Naive thymus-derived CD4-positive, alpha-beta T cell (primary cell): ENCODE measurements around the gene POTEM. TPM values are rescaled to one million over a fixed set of nuclear protein-coding genes. Genes with fewer than 3 reads are reported as not detected.
"Not testable (repeated sequence)": the region's sequence is repeated elsewhere in the genome, so short reads cannot be mapped to it uniquely, and the experiment has no call there.

Experiments used
- ATAC-seq: fragments of 150-1000 bp; cut with Tn5 transposase; 2 replicates; pipeline ENCODE4 v1.10.0; 2021; ENCODE audit warnings: mild to moderate bottlenecking, moderate library complexity
- CTCF ChIA-PET: fragments of 350-600 bp; sonication (Branson Sonifier 250); formaldehyde crosslinking; loops from one replicate; lab custom pipeline; 2021; ENCODE audit warnings: antibody characterized with exemption; lab: Charles Lee
- POLR2A ChIA-PET: fragments of 350-600 bp; sonication (Branson Sonifier 250); formaldehyde crosslinking; loops from one replicate; lab custom pipeline; 2021; ENCODE audit warnings: antibody characterized with exemption, inconsistent platforms; lab: Charles Lee
- DNase-seq, 9 donors: peaks; one replicate each; pipeline versions ENCODE4 v3.0.0 to v3.0.0-alpha.2; 2020 to 2022; ENCODE audit warnings: mixed read lengths in 1 of 9
- H3K27ac ChIP-seq: one replicate; pipeline ENCODE4 v1.7.0; 2013; ENCODE audit warnings: mild to moderate bottlenecking, low read depth, low read length, moderate library complexity
- H3K27me3 ChIP-seq, 2 donors: one replicate each; pipeline ENCODE4 v1.7.0; 2013; ENCODE audit warnings: low read length in 2 of 2, mild to moderate bottlenecking in 2 of 2, moderate library complexity in 2 of 2; ENCODE audit not compliant: control insufficient read depth in 2 of 2, insufficient read depth in 2 of 2
- H3K36me3 ChIP-seq, 3 experiments: 1 replicate in 2 of 3; 2 replicates in 1 of 3; pipeline ENCODE4 v1.7.0; 2013; ENCODE audit warnings: low read length in 3 of 3, mild to moderate bottlenecking in 3 of 3, moderate library complexity in 1 of 3; ENCODE audit not compliant: insufficient read depth in 3 of 3, control insufficient read depth in 2 of 3
- H3K4me1 ChIP-seq, 2 donors: one replicate each; pipeline ENCODE4 v1.7.0; 2013; ENCODE audit warnings: low read length in 2 of 2, mild to moderate bottlenecking in 2 of 2, moderate library complexity in 1 of 2; ENCODE audit not compliant: control insufficient read depth in 2 of 2, insufficient read depth in 2 of 2
- H3K4me3 ChIP-seq: 2 replicates; pipeline ENCODE4 v1.7.0; 2013; ENCODE audit warnings: mild to moderate bottlenecking, low read length
- H3K9me3 ChIP-seq, 3 experiments: 1 replicate in 2 of 3; 2 replicates in 1 of 3; pipeline ENCODE4 v1.7.0; 2013; ENCODE audit warnings: low read length in 3 of 3; ENCODE audit not compliant: control insufficient read depth in 2 of 3
- H3K27ac Mint-ChIP-seq, 9 donors: one replicate each; pipeline ENCODE4 v1.8.0; 2020 to 2022; ENCODE audit warnings: mixed read lengths in 9 of 9, mild to moderate bottlenecking in 8 of 9, moderate library complexity in 5 of 9, inconsistent platforms in 2 of 9
- H3K27me3 Mint-ChIP-seq, 5 donors: one replicate each; pipeline ENCODE4 v1.8.0; 2021 to 2022; ENCODE audit warnings: mixed read lengths in 5 of 5, mild to moderate bottlenecking in 1 of 5
- H3K36me3 Mint-ChIP-seq, 5 donors: one replicate each; pipeline ENCODE4 v1.8.0; 2020 to 2022; ENCODE audit warnings: mixed read lengths in 5 of 5, mild to moderate bottlenecking in 3 of 5, inconsistent platforms in 1 of 5
- H3K4me1 Mint-ChIP-seq, 7 donors: one replicate each; pipeline ENCODE4 v1.8.0; 2020 to 2022; ENCODE audit warnings: mixed read lengths in 7 of 7, mild to moderate bottlenecking in 3 of 7, inconsistent platforms in 1 of 7
- H3K4me3 Mint-ChIP-seq, 10 donors: one replicate each; pipeline ENCODE4 v1.8.0; 2020 to 2022; ENCODE audit warnings: mild to moderate bottlenecking in 10 of 10, mixed read lengths in 10 of 10, moderate library complexity in 6 of 10, inconsistent platforms in 2 of 10
- H3K9me3 Mint-ChIP-seq, 11 donors: one replicate each; pipeline ENCODE4 v1.8.0; 2020 to 2022; ENCODE audit warnings: mixed read lengths in 11 of 11, mild to moderate bottlenecking in 4 of 11, inconsistent platforms in 1 of 11, moderate library complexity in 1 of 11
- intact Hi-C, 2 donors: fragments of 100-400 bp; cut with micrococcal nuclease; formaldehyde crosslinking; loops; one replicate each; pipeline ENCODE4 v1.15.1; 2023
- polyA plus RNA-seq, 2 donors: library from polyadenylated mRNA; unstranded; fragments of 300-500 nt; fragmentation: Illumina TruSeq; gene quantifications; one replicate each; pipeline ENCODE4 v1.2.3, GENCODE V29; 2021
- total RNA-seq, 6 experiments: library from RNA in 5 of 6; stranded (reverse) in 5 of 6; gene quantifications; 1 replicate in 5 of 6; 2 replicates in 1 of 6; pipeline ENCODE4 v1.2.3 and lab custom pipeline; 2021 to 2026

POTEM gene
- total and polyA plus RNA-seq, 7 experiments from 2014 or later: not detected

DNA sequence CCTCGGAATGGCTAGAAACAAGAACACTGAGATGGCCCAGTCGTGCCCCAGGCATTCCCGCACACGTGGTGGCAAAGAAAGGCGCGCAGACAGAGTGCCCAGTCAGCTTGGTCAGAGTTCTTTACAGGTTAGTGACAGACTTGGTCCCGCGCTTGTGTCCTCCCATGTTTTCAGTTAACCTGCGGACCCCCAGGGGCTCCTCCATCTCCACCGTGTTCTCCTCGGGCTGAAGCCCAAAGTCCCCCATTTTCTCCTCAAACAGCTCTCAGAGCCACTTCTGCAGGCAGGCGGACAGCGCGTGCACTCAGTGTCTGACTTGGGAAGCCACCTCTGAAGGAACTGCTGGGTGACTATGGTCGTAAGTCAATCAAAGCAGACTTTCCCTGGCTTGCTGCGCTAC, 60.7 kb downstream of the POTEM start:
- H3K4me1 Mint-ChIP-seq, H3K9me3 Mint-ChIP-seq, H3K4me3 Mint-ChIP-seq, H3K4me1 ChIP-seq, H3K4me3 ChIP-seq, H3K36me3 ChIP-seq, POLR2A ChIA-PET, H3K27ac ChIP-seq, ATAC-seq, H3K36me3 Mint-ChIP-seq, DNase-seq, intact Hi-C loops, H3K27me3 Mint-ChIP-seq, H3K9me3 ChIP-seq, H3K27ac Mint-ChIP-seq, H3K27me3 ChIP-seq, CTCF ChIA-PET: not testable (repeated sequence)

- H3K4me1 ChIP-seq, intact Hi-C loops, H3K27ac Mint-ChIP-seq, H3K9me3 ChIP-seq, ATAC-seq, CTCF ChIA-PET, POLR2A ChIA-PET, H3K4me3 ChIP-seq, H3K9me3 Mint-ChIP-seq, H3K4me3 Mint-ChIP-seq, H3K36me3 Mint-ChIP-seq, DNase-seq, H3K4me1 Mint-ChIP-seq, H3K27me3 Mint-ChIP-seq, H3K27me3 ChIP-seq, H3K36me3 ChIP-seq, H3K27ac ChIP-seq: not testable (repeated sequence)
These were observed 69.7 kb downstream of the POTEM start for GRCh38 chr14:19036811-19037382.

DNA sequence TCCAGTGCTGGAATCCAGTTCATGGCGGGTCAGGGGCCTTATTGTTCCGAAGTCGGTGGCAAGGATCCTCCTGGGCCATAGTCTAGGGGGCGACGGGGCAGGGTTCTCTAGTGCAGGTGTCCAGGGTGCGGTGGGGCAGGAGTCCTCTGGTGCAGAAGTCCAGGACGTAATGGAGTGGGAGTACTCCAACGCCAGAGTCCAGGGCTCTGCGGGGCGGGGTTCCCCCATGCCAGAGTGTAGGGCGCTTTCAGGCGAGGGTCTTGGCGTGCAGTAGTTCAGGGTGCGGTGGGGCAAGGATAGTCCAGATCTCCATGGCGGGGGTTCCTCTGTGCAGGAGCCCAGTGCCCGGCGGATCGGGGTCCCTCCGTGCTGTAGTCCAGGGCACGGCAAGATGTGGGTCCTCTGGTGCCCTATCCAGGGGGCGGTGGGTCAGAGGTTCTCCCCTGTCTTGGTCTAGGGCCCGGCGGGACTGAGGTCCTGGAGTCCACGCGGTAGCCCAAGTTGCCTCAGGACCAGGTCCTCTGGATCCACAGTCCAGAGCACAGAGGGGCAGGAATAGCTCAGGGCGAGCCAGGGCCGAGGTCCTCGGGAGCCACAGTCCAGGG, 70.9 kb downstream of the POTEM start:
- H3K4me1 ChIP-seq, H3K27ac ChIP-seq, H3K27me3 ChIP-seq, intact Hi-C loops, H3K4me3 ChIP-seq, H3K9me3 ChIP-seq, H3K27ac Mint-ChIP-seq, H3K36me3 Mint-ChIP-seq, POLR2A ChIA-PET, H3K4me3 Mint-ChIP-seq, H3K36me3 ChIP-seq, ATAC-seq, H3K9me3 Mint-ChIP-seq, H3K4me1 Mint-ChIP-seq, DNase-seq, H3K27me3 Mint-ChIP-seq, CTCF ChIA-PET: not testable (repeated sequence)

DNA sequence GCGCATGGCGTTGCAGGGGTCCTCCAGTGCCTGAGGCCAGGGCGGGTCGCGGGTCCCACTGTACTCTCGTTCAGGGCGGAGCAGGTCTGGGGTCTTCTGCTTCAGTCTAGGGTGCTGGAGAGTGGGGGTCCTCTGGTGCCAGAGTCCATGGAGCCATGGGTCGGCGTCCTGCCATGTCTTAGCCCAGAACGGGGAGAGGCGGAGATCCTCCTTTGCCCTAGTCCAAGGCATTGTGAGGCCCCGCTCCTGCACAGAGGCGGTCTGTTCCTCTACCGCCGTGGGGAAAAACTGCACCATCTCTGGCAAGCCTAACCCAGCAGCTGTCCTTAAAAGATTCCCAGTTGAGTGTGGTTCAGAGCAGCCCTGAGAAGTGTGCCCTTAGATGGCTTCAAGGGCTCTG, 71.6 kb downstream of the POTEM start:
- H3K36me3 Mint-ChIP-seq, ATAC-seq, CTCF ChIA-PET, H3K27me3 ChIP-seq, H3K27me3 Mint-ChIP-seq, H3K9me3 ChIP-seq, H3K9me3 Mint-ChIP-seq, POLR2A ChIA-PET, H3K27ac ChIP-seq, H3K4me1 Mint-ChIP-seq, H3K4me3 ChIP-seq, H3K4me3 Mint-ChIP-seq, H3K27ac Mint-ChIP-seq, DNase-seq, intact Hi-C loops, H3K4me1 ChIP-seq, H3K36me3 ChIP-seq: not testable (repeated sequence)

- intact Hi-C loops: not testable (repeated sequence)
These were observed 76.2 kb downstream of the POTEM start for GRCh38 chr14:19043384-19043783.

More at GRCh38 chr14:19043384-19043783, 76.2 kb downstream of the POTEM start:
- H3K27ac Mint-ChIP-seq, POLR2A ChIA-PET, H3K27ac ChIP-seq, H3K27me3 ChIP-seq, H3K9me3 Mint-ChIP-seq, H3K4me1 Mint-ChIP-seq, H3K36me3 Mint-ChIP-seq, CTCF ChIA-PET, H3K4me3 ChIP-seq, H3K4me3 Mint-ChIP-seq, H3K4me1 ChIP-seq, H3K36me3 ChIP-seq, ATAC-seq, H3K9me3 ChIP-seq, DNase-seq, H3K27me3 Mint-ChIP-seq: not testable (repeated sequence)
